ENCODE measurements around the gene GPR119. TPM values are rescaled to one million over a fixed set of nuclear protein-coding genes. Genes with fewer than 3 reads are reported as not detected.
A peak's percentile ranks its signal among the peaks of the same experiment; 100 is the strongest.
"Not testable (repeated sequence)": the region's sequence is repeated elsewhere in the genome, so short reads cannot be mapped to it uniquely, and the experiment has no call there.

Gene GPR119
- total RNA-seq, 3 donors from 2014 or later: not detected

- H3K9me3 Mint-ChIP-seq: no peaks in the 10 kb centered on the region
- H3K4me1 Mint-ChIP-seq (ENCODE audit: low read depth): no peaks in the 10 kb centered on the region
- H3K27me3 Mint-ChIP-seq (ENCODE audit: low read depth): peaks cover 2% of the 10 kb centered on the region
- DNase-seq (no peak), ATAC-seq (no peak)
- no peak overlapping the region for H3K4me3 Mint-ChIP-seq
- H3K36me3 Mint-ChIP-seq (ENCODE audit: insufficient read depth): no peaks in the 10 kb centered on the region
Observed at GRCh38 chrX:130378024-130378669, 7.3 kb downstream of the GPR119 start.

- Mint-ChIP-seq H3K9me3 (no peaks in the 10 kb centered on the region), H3K36me3 (ENCODE audit: insufficient read depth) (peaks cover 3% of the 10 kb centered on the region), H3K4me3 (no peak overlapping the region), H3K27me3 (ENCODE audit: low read depth) (no peaks in the 10 kb centered on the region), H3K4me1 (ENCODE audit: low read depth) (no peaks in the 10 kb centered on the region)
- DNase-seq: no peak
- ATAC-seq: no peak
Observed at GRCh38 chrX:130376077-130376476, 9.4 kb downstream of the GPR119 start.

GRCh38 chrX:130352050-130352449, 33.4 kb downstream of the GPR119 start:
- not testable (repeated sequence) for ATAC-seq; DNase-seq; H3K27me3 Mint-ChIP-seq (ENCODE audit: low read depth); H3K9me3 Mint-ChIP-seq; H3K4me1 Mint-ChIP-seq (ENCODE audit: low read depth); H3K4me3 Mint-ChIP-seq
- H3K36me3 Mint-ChIP-seq (ENCODE audit: insufficient read depth): peaks cover 25% of the 10 kb centered on the region

- Mint-ChIP-seq H3K27me3 (ENCODE audit: low read depth) (no peaks in the 10 kb centered on the region), H3K36me3 (ENCODE audit: insufficient read depth) (peaks cover 22% of the 10 kb centered on the region), H3K4me1 (ENCODE audit: low read depth) (no peaks in the 10 kb centered on the region), H3K9me3 (no peaks in the 10 kb centered on the region), H3K4me3 (no peak overlapping the region)
- ATAC-seq (no peak), DNase-seq (no peak)
Observed at GRCh38 chrX:130351567-130351966, 33.9 kb downstream of the GPR119 start.

- no peaks in the 10 kb centered on the region for H3K9me3 Mint-ChIP-seq
- no peaks in the 10 kb centered on the region for H3K27me3 Mint-ChIP-seq (ENCODE audit: low read depth)
- ATAC-seq (no peak), DNase-seq (no peak)
- no peaks in the 10 kb centered on the region for H3K4me1 Mint-ChIP-seq (ENCODE audit: low read depth)
- H3K4me3 Mint-ChIP-seq: no peak overlapping the region
- H3K36me3 Mint-ChIP-seq (ENCODE audit: insufficient read depth): peaks cover 14% of the 10 kb centered on the region
Observed at GRCh38 chrX:130347321-130347720, 38.2 kb downstream of the GPR119 start.

- no peak for DNase-seq
- peaks cover 15% of the 10 kb centered on the region for H3K4me1 Mint-ChIP-seq (ENCODE audit: low read depth)
- H3K36me3 Mint-ChIP-seq (ENCODE audit: insufficient read depth): peaks cover 1% of the 10 kb centered on the region
- H3K4me3 Mint-ChIP-seq: no peak overlapping the region
- ATAC-seq: no peak
- no peaks in the 10 kb centered on the region for H3K9me3 Mint-ChIP-seq
- no peaks in the 10 kb centered on the region for H3K27me3 Mint-ChIP-seq (ENCODE audit: low read depth)
Observed at GRCh38 chrX:130343411-130343810, 42.1 kb downstream of the GPR119 start.

- Mint-ChIP-seq H3K4me3 (peak overlapping the region; percentile 93), H3K36me3 (ENCODE audit: insufficient read depth) (peaks cover 1% of the 10 kb centered on the region), H3K4me1 (ENCODE audit: low read depth) (peaks cover 15% of the 10 kb centered on the region), H3K27me3 (ENCODE audit: low read depth) (no peaks in the 10 kb centered on the region), H3K9me3 (no peaks in the 10 kb centered on the region)
- no peak for ATAC-seq
- DNase-seq: no peak
Observed at GRCh38 chrX:130340271-130340670, 45.2 kb downstream of the GPR119 start.

GRCh38 chrX:130339408-130340222, 45.9 kb downstream of the GPR119 start, which contains the start of gene SLC25A14:
Gene SLC25A14 (plus strand): TSS chrX:130339919. CDS start chrX:130340279, 360 bp downstream.
- Mint-ChIP-seq H3K4me3 (peak within 1 kb of the TSS; percentile 93), H3K27me3 (ENCODE audit: low read depth) (no peaks in the 10 kb centered on the region), H3K36me3 (ENCODE audit: insufficient read depth) (no peaks in the 10 kb centered on the region), H3K9me3 (no peaks in the 10 kb centered on the region), H3K4me1 (ENCODE audit: low read depth) (peaks cover 15% of the 10 kb centered on the region)
- ATAC-seq (peak; percentile 90 to 94), DNase-seq (peak; percentile 52)

GRCh38 chrX:130338869-130339268, 46.6 kb downstream of the GPR119 start:
- DNase-seq; H3K36me3 Mint-ChIP-seq (ENCODE audit: insufficient read depth); H3K9me3 Mint-ChIP-seq; ATAC-seq; H3K27me3 Mint-ChIP-seq (ENCODE audit: low read depth): not testable (repeated sequence)
- Mint-ChIP-seq H3K4me3 (peak overlapping the region; percentile 93), H3K4me1 (ENCODE audit: low read depth) (peaks cover 15% of the 10 kb centered on the region)

- peaks cover 15% of the 10 kb centered on the region for H3K4me1 Mint-ChIP-seq (ENCODE audit: low read depth)
- no peaks in the 10 kb centered on the region for H3K27me3 Mint-ChIP-seq (ENCODE audit: low read depth)
- ATAC-seq (no peak), DNase-seq (no peak)
- no peak overlapping the region for H3K4me3 Mint-ChIP-seq
- H3K36me3 Mint-ChIP-seq (ENCODE audit: insufficient read depth): no peaks in the 10 kb centered on the region
- no peaks in the 10 kb centered on the region for H3K9me3 Mint-ChIP-seq
Observed at GRCh38 chrX:130336531-130336930, 48.9 kb downstream of the GPR119 start.

Other genes with a start within 250 kb of the GPR119 start
- 10 to 100 TPM; 45.2 to 54.5 (median 51.9) TPM for gene AIFM1, start 219.8 kb downstream of the GPR119 start, total RNA-seq
- 10 to 100 TPM; 10.6 to 13.6 (median 11.0) TPM for gene RAB33A, start 213.7 kb downstream of the GPR119 start, total RNA-seq
- gene ZNF280C, start 116.8 kb downstream of the GPR119 start, total RNA-seq: 1 to 10 TPM; 4.4 to 5.5 (median 5.2) TPM
- 10 to 100 TPM in 2 of 3 donors, 1 to 10 TPM in 1; 9.6 to 11.3 (median 10.9) TPM for gene SLC25A14, start 45.8 kb downstream of the GPR119 start, total RNA-seq
- 10 to 100 TPM; 25.5 to 26.4 (median 25.5) TPM for gene RBMX2, start 16.3 kb upstream of the GPR119 start, total RNA-seq

Data from activated T-cell treated with anti-CD3 and anti-CD28 coated beads, Interleukin-2, amount 50 U/mL, for 4 hours (primary cell).